ENCODE data around the gene C11orf71.

Gene C11orf71

GRCh38 chr11:114368918-114369680, 31.2 kb downstream of the C11orf71 start:
- H3K27me3 ChIP-seq (ENCODE audit: low read length): no peaks in the 10 kb centered on the region
- H3K27ac ChIP-seq (ENCODE audit: low read depth, low read length): no peak overlapping the region
- no peak overlapping the region for H2AFZ ChIP-seq (ENCODE audit: low read depth, low read length, severe bottlenecking)
- H3K36me3 ChIP-seq (ENCODE audit: low read length): no peaks in the 10 kb centered on the region
- H3K4me3 ChIP-seq (ENCODE audit: insufficient read depth, low read length, poor library complexity, severe bottlenecking): no peak overlapping the region
- H3K79me2 ChIP-seq (ENCODE audit: insufficient read depth, low read length): no peaks in the 10 kb centered on the region
- H3K9me2 ChIP-seq (replicated peaks; ENCODE audit: insufficient read depth, low read length): no peaks in the 10 kb centered on the region
- H4K20me1 ChIP-seq (ENCODE audit: low read depth, low read length): no peaks in the 10 kb centered on the region
- H3F3A ChIP-seq (ENCODE audit: insufficient read depth): no peaks in the 10 kb centered on the region
- no peaks in the 10 kb centered on the region for H3K9me3 ChIP-seq (ENCODE audit: insufficient read depth, low read length)
- H3K9ac ChIP-seq (ENCODE audit: low read length): no peak overlapping the region
- TF ChIP-seq EZH2phosphoT487 (conservative IDR thresholded peaks at IDR 0.05; ENCODE audit: low read length): no peak
- TF ChIP-seq, protein P1, sequence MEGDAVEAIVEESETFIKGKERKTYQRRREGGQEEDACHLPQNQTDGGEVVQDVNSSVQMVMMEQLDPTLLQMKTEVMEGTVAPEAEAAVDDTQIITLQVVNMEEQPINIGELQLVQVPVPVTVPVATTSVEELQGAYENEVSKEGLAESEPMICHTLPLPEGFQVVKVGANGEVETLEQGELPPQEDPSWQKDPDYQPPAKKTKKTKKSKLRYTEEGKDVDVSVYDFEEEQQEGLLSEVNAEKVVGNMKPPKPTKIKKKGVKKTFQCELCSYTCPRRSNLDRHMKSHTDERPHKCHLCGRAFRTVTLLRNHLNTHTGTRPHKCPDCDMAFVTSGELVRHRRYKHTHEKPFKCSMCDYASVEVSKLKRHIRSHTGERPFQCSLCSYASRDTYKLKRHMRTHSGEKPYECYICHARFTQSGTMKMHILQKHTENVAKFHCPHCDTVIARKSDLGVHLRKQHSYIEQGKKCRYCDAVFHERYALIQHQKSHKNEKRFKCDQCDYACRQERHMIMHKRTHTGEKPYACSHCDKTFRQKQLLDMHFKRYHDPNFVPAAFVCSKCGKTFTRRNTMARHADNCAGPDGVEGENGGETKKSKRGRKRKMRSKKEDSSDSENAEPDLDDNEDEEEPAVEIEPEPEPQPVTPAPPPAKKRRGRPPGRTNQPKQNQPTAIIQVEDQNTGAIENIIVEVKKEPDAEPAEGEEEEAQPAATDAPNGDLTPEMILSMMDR (IDR thresholded peaks at IDR 0.05; ENCODE audit: insufficient read depth, low read length, poor library complexity, severe bottlenecking): no peak
- H3K4me2 ChIP-seq (ENCODE audit: low read depth, low read length, poor library complexity, severe bottlenecking): no peak overlapping the region

GRCh38 chr11:114367244-114367957, 32.9 kb downstream of the C11orf71 start:
- Histone ChIP-seq H3K9ac (ENCODE audit: low read length) (no peak overlapping the region), H3K36me3 (ENCODE audit: low read length) (no peaks in the 10 kb centered on the region), H3K4me3 (ENCODE audit: insufficient read depth, low read length, poor library complexity, severe bottlenecking) (no peak overlapping the region), H4K20me1 (ENCODE audit: low read depth, low read length) (no peaks in the 10 kb centered on the region), H3K9me2 (replicated peaks; ENCODE audit: insufficient read depth, low read length) (no peaks in the 10 kb centered on the region), H3F3A (ENCODE audit: insufficient read depth) (no peaks in the 10 kb centered on the region), H2AFZ (ENCODE audit: low read depth, low read length, severe bottlenecking) (no peak overlapping the region), H3K27ac (ENCODE audit: low read depth, low read length) (no peak overlapping the region), H3K79me2 (ENCODE audit: insufficient read depth, low read length) (no peaks in the 10 kb centered on the region), H3K4me2 (ENCODE audit: low read depth, low read length, poor library complexity, severe bottlenecking) (no peak overlapping the region), H3K9me3 (ENCODE audit: insufficient read depth, low read length) (no peaks in the 10 kb centered on the region), H3K27me3 (ENCODE audit: low read length) (no peaks in the 10 kb centered on the region)
- TF ChIP-seq, protein P1 (IDR thresholded peaks at IDR 0.05; ENCODE audit: insufficient read depth, low read length, poor library complexity, severe bottlenecking): no peak
- no peak for TF ChIP-seq EZH2phosphoT487 (conservative IDR thresholded peaks at IDR 0.05; ENCODE audit: low read length)

- Histone ChIP-seq H4K20me1 (ENCODE audit: low read depth, low read length) (no peaks in the 10 kb centered on the region), H3K9ac (ENCODE audit: low read length) (no peak overlapping the region), H3K9me2 (replicated peaks; ENCODE audit: insufficient read depth, low read length) (no peaks in the 10 kb centered on the region), H3K36me3 (ENCODE audit: low read length) (no peaks in the 10 kb centered on the region), H3K27ac (ENCODE audit: low read depth, low read length) (no peak overlapping the region), H2AFZ (ENCODE audit: low read depth, low read length, severe bottlenecking) (no peak overlapping the region), H3F3A (ENCODE audit: insufficient read depth) (no peaks in the 10 kb centered on the region), H3K9me3 (ENCODE audit: insufficient read depth, low read length) (no peaks in the 10 kb centered on the region), H3K4me3 (ENCODE audit: insufficient read depth, low read length, poor library complexity, severe bottlenecking) (no peak overlapping the region), H3K27me3 (ENCODE audit: low read length) (no peaks in the 10 kb centered on the region), H3K4me2 (ENCODE audit: low read depth, low read length, poor library complexity, severe bottlenecking) (no peak overlapping the region), H3K79me2 (ENCODE audit: insufficient read depth, low read length) (no peaks in the 10 kb centered on the region)
- TF ChIP-seq, protein P1 (IDR thresholded peaks at IDR 0.05; ENCODE audit: insufficient read depth, low read length, poor library complexity, severe bottlenecking): no peak
- no peak for TF ChIP-seq EZH2phosphoT487 (conservative IDR thresholded peaks at IDR 0.05; ENCODE audit: low read length)
Measured at GRCh38 chr11:114366331-114367243, 33.7 kb downstream of the C11orf71 start.
